ENCODE measurements around the gene RHBG.

GRCh38 chr1:156356262-156356874 is 12.6 kb upstream of the RHBG start:
- TF ChIP-seq MAX (IDR thresholded peaks at IDR 0.05), result no peak
- no peak for TF ChIP-seq CTCF (IDR thresholded peaks at IDR 0.05; ENCODE audit: low read depth, low read length, missing input control)
- TF ChIP-seq GABPA (IDR thresholded peaks at IDR 0.05 in 1 of 2, conservative IDR thresholded peaks at IDR 0.05 in 1 of 2), result no peak
